GM11168 (cell line): ENCODE results near the gene SASH1.

Experiments
- in situ Hi-C: fragments of 300-500 bp; cut with MboI; formaldehyde crosslinking; loops from one replicate; pipeline ENCODE4 v1.12.0; 2022; ENCODE audit warnings: low sequenced_read_pairs; ENCODE audit not compliant: unreplicated experiment

The SASH1 gene

DNA sequence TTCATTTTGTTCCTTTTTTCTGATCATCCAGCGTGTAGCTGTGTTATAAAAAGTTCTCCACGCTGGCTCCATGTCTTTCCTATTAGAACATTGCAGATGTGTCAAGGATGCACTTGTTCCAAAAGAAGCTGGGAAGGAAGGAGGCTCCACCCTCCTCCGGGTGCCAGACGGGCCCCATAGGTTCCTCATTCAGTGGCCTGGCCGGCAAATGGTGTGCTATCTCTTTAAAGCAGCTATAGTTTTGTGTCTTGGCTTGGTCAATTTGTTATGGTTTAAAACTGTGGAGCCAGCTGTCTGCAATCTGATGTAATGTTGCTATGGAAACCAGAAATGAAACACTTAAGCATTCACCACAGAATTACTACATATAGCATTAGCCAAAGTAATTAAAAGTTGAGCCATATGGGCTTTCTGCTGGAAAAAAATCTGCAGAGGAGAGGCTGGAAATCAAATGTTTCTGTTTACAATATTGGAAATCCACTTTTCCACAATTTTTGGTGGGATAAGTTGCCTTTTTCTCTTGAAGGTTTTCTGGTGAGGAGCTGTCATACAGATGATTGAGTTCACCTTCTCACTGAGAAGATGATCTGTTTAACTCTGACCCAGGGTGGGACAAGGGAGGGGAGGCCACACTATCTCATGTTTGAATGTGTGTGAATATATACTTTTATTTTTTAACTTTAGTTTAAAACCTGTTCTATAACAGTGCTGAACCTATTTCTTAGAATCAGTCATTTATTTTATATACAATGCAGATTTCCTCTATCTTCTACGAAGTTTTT lies 167.4 kb downstream of the SASH1 start:
- in situ Hi-C loops: no loop called here

DNA sequence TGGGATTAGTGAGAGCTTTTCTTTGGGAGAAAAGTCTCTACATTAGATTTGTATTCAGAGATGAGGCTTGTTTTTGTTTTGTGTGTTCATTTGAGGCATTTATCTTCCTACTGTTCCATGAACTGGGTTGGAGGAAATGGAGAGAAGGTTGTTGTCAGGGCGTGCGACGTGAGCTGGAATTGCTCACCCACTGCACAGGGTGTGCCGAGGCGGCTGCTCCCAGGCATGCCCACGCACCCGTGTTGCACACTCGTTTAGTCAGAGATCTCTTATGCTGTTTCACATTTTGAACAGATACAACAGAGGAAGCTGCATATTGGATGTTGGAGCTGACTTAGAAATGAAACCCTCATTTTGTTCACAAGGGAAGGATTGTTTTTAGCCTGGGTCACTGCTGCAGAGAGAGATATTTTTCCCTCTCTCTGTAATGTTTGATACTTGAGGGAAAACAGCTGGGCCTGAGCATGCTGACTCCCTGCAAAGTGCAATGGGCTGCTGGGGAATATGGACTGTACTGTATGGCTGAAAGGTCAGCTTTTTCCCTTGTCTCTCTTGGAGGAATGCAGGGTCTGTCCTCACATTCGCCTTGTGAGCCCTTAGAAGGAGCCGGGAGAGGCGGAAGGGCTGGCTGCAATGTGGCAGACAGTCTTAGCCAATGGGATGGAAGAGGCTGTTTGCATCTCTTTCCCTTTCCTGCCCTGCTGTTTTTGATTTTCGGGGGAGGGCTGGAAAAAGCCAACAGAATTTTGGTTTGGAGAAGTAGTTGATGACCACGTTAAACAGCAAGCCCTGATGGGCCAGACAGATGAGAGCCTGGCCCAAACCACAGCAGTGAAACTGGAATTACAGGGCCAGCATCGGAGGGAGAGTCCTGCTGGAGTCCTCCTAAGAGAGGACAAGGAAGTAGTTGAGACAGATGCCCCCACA lies 170.8 kb downstream of the SASH1 start:
- in situ Hi-C loops: no loop called here

- in situ Hi-C loops: no loop called here
These were observed 171.6 kb downstream of the SASH1 start for GRCh38 chr6:148514091-148514845.

- in situ Hi-C loops: no loop called here
These were observed 173.6 kb downstream of the SASH1 start for GRCh38 chr6:148516217-148516616.

DNA sequence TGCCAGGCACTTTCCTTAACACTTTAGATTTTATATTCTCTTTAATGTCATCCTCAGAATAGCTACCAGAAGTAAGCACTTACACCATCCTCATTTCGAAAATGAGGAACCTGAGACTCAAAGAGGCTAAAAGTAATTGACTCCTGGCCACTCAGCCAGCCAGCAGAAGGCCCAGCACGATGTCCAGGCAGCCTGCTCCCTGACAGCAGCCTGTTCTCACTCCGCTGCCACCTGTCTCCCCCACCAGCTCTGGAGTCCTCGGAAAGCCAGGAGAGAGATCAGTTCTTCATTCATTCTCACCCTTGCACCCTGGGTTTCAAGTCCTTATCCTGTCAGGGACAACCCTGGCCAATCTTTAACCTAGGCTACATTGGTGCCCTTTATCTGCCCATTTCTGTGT lies 174.0 kb downstream of the SASH1 start:
- in situ Hi-C loops: no loop called here

GRCh38 chr6:148517470-148517869 lies 174.8 kb downstream of the SASH1 start:
- in situ Hi-C loops: no loop called here

DNA sequence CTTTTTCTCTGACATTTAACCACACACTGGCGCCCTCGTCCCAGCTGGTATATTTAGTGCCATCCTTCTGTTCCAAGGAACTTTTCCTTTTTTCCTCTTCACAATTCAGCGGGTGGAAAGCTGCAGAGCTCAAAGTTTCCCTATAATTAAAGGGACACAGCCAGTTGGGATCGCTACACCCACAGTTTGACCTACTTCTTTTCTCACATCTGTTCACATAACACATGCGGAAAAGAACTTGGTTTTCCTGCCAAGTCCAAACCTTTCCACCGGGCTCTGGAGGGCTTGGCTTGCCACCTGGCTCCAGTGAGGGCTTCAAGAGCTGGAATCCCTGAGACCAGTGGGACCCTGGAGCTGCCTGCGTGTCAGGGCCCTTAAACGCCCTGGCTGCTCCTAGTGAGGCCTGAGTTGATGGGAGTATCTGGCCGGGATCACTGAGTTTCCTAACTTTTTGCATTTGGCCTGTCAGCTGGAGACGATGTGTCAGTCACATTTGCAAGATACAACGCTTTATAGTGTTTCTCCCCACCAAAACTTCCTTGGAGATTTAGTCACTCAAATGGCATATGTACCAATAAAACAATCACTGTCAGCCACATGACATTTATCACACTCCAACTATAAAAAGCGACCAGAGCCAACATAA lies 176.0 kb downstream of the SASH1 start:
- in situ Hi-C loops: no loop called here

DNA sequence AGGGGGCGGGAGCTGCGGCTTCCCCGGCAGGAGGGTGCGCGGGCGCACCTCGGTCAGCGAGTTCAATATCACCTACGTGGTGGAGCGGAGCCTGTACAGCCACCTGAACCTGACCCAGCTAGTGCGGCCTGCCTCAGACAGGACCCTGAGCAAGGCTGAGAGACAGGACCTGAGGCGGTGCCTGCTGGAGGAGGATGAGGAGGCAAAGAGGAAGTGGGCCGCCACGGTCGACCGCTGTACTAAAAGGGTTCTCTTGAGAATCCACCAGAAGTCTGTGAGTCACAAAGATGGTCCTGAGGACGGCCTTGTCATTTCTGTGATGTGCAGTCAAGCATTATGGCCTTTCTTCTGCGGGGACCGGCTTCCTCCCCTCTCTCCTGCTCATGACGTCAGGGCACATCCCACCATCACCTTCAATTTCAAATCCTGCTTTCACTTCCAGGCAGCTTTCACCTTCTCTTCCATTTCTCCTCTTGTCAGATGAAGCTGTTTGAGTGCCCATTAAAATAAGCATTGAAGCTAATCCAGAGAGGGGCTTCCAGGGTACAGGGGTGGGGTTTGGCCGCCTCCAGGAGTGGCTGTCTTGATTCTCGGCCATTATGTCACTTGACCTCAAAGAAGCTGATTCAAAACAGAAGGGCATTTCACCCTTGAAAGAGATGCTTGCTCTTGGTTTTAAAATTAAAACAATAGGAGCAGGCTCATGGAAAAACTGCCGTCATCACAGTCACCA lies 177.6 kb downstream of the SASH1 start:
- in situ Hi-C loops: no loop called here

GRCh38 chr6:148521158-148521557 lies 178.5 kb downstream of the SASH1 start:
- in situ Hi-C loops: no loop called here

DNA sequence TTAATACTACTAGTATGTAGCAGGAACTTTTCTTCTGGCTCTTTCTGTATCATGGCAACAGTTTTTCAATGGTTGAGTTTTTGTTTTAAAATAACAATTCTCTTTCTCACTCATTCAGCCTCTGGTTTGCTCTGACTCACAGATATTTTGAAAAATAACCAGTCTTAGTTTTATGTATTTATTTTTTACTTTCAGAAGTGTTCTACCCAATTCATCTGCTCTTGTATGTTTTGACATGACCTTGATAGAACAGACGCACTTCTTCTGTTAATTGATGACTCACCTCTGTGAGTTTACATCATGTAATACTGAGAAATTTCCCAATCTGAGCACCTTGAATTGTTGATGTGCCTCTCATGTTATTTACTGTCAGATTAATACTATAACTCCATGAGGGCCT lies 178.9 kb downstream of the SASH1 start:
- in situ Hi-C loops: no loop called here

GRCh38 chr6:148523048-148523447 lies 180.4 kb downstream of the SASH1 start:
- in situ Hi-C loops: no loop called here

DNA sequence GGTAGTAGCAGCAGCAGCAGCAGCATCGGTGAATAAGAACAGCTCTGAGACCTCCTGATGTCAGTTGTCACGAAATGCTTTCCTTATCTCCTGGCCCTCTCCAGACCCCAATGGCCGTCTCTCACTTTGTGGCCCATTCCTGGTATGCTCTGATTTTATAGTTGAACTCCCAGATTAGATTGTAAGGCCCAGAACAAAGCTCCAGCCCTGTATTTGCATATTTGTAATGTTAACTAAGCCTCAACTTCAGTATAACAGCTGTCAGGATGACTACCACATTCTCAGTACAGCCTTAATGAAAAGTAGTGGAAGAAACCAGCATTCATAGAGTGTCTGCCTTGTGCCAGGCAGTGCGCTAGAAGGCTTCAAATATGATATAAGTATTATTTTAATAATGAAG lies 180.9 kb downstream of the SASH1 start:
- in situ Hi-C loops: no loop called here

DNA sequence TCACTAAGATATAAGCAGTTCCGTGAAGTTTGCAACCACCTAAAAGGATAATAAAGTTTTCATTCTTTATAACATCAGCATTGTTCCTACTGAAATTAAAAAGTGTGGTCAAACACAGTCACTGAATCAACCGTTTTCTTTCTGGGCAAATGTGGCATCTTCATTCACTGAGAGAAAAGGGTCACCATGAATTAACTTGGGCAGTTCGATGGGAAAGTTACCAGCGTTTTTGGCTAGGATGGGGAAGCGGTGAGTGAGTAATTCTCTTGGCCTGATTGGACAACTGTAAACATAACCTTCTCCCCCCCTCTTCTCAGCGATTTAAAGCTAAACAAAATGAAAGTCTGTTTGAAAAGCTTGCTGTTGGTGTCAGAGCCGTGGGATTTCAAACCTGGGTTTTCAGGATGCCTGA lies 181.8 kb downstream of the SASH1 start:
- in situ Hi-C loops: no loop called here

GRCh38 chr6:148524976-148525375 lies 182.3 kb downstream of the SASH1 start:
- in situ Hi-C loops: no loop called here

DNA sequence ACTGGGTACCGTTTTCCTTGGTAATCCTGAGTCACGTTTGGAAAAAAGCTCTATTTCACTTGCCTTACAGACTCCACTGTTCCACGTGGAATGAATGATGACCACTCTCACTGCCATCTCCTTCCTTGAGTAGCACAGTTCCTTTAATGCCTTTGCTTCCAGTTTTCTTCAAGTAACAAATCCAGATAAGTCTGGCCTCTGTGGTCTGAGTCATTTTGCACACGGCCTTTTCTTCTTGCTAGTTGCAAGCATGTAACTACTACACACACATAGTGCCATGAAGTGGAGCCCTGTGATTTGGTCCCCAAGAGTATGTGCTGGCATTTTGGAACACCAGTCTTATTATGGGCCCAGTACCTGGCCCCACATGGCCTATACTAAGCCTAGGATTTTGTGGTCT lies 182.8 kb downstream of the SASH1 start:
- in situ Hi-C loops: no loop called here

DNA sequence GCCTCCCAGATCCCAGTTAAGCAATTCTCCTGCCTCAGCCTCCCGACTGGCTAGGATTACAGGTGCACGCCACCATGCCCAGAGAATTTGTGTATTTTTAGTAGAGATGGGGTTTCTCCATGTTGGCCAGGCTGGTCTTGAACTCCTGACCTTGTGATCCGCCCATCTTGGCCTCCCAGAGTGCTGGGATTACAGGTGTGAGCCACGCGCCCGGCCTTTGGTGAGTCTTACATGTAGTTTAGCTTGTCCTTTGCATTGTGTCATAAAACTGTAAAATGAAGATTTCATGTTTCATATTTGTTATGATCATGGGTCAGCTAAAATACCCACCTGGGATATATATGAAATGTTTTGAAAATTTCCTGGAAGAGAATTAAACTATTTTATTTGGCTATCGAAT lies 183.5 kb downstream of the SASH1 start:
- in situ Hi-C loops: no loop called here

DNA sequence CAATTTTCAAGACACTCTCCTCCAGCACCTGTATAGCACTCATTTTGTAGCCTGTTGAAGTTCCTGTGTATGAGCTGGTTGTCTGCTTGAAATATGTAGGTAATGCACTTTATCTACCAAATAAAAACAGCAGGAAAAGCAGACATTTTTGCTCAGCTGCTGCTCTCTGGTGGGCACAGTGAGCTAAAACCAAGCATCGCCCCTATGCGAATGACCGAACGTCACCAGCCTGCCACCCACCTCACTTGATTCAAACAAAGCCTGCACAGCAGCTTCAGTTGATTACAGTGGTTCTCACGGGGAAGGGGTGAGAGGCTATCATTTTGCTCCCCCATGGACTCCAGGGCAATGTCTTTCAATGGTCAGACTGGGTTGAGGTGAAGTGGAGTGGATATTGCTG lies 185.7 kb downstream of the SASH1 start:
- in situ Hi-C loops: no loop called here

DNA sequence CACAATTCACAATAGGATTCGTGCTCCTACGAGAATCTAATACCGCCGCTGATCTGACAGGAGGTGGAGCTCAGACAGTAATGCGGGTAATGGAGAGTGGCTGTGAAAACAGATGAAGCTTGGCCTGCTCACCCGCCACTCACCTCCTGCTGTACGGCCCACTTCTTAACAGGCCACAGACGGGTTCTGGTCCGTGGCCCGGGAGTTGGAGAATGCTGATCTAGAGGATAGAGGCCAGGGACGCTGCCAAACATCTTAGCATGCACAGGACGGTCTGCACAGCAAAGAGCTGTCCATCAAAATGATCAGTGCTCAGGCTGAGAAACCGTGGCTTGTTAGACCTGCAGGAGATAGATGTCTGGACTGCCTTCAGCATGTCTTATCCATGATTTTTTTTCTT lies 186.4 kb downstream of the SASH1 start:
- in situ Hi-C loops: no loop called here

- in situ Hi-C loops: no loop called here
These were observed 187.8 kb downstream of the SASH1 start for GRCh38 chr6:148530394-148530953.
